ENCODE data around the gene MICAL3.
"Not testable (repeated sequence)": the region's sequence is repeated elsewhere in the genome, so short reads cannot be mapped to it uniquely, and the experiment has no call there.

The MICAL3 gene

GRCh38 chr22:17954200-17954859 is 70.0 kb downstream of the MICAL3 start:
- DNase-seq (ENCODE audit: low read depth, low spot score), result no peak

- no peak for DNase-seq (ENCODE audit: low read depth, low spot score)
Measured at GRCh38 chr22:17953147-17953546, 71.2 kb downstream of the MICAL3 start.

GRCh38 chr22:17952273-17952801 is 72.0 kb downstream of the MICAL3 start:
- no peak for DNase-seq (ENCODE audit: low read depth, low spot score)

GRCh38 chr22:17951315-17951714 is 73.0 kb downstream of the MICAL3 start:
- no peak for DNase-seq (ENCODE audit: low read depth, low spot score)

GRCh38 chr22:17950651-17951214 is 73.6 kb downstream of the MICAL3 start:
- DNase-seq (ENCODE audit: low read depth, low spot score), result no peak

GRCh38 chr22:17949642-17950473 is 74.5 kb downstream of the MICAL3 start:
- DNase-seq (ENCODE audit: low read depth, low spot score), result no peak

- DNase-seq (ENCODE audit: low read depth, low spot score), result no peak
Measured at GRCh38 chr22:17948101-17948500, 76.3 kb downstream of the MICAL3 start.

- DNase-seq (ENCODE audit: low read depth, low spot score), result no peak
Measured at GRCh38 chr22:17946662-17947367, 77.5 kb downstream of the MICAL3 start.

GRCh38 chr22:17945888-17946648 is 78.3 kb downstream of the MICAL3 start:
- no peak for DNase-seq (ENCODE audit: low read depth, low spot score)

- no peak for DNase-seq (ENCODE audit: low read depth, low spot score)
Measured at GRCh38 chr22:17945156-17945887, 79.0 kb downstream of the MICAL3 start.

GRCh38 chr22:17944256-17944655 is 80.1 kb downstream of the MICAL3 start:
- DNase-seq (ENCODE audit: low read depth, low spot score), result no peak

GRCh38 chr22:17943533-17944249 is 80.7 kb downstream of the MICAL3 start:
- DNase-seq (ENCODE audit: low read depth, low spot score), result no peak

GRCh38 chr22:17942721-17943120 is 81.6 kb downstream of the MICAL3 start:
- DNase-seq (ENCODE audit: low read depth, low spot score), result no peak

GRCh38 chr22:17941471-17942406 is 82.6 kb downstream of the MICAL3 start:
- DNase-seq (ENCODE audit: low read depth, low spot score), result no peak

- DNase-seq (ENCODE audit: low read depth, low spot score), result no peak
Measured at GRCh38 chr22:17939579-17939978, 84.8 kb downstream of the MICAL3 start.

- DNase-seq (ENCODE audit: low read depth, low spot score), result no peak
Measured at GRCh38 chr22:17939011-17939410, 85.3 kb downstream of the MICAL3 start.

GRCh38 chr22:17938484-17938924 is 85.9 kb downstream of the MICAL3 start:
- no peak for DNase-seq (ENCODE audit: low read depth, low spot score)

GRCh38 chr22:17932457-17932856 is 91.9 kb downstream of the MICAL3 start:
- not testable (repeated sequence) for DNase-seq (ENCODE audit: low read depth, low spot score)
